NCI-H748 (cell line): ENCODE results near the gene PRRT1B.
A peak's percentile ranks its signal among the peaks of the same experiment; 100 is the strongest.

Experiments
- DNase-seq: peaks from one replicate; lab custom pipeline; 2025; ENCODE audit not compliant: unreplicated experiment; lab: John Stamatoyannopoulos, UW

Gene PRRT1B

GRCh38 chr9:131578731-131579504 lies 33.6 kb downstream of the PRRT1B start:
- DNase-seq: no peak

GRCh38 chr9:131579789-131580211 lies 34.5 kb downstream of the PRRT1B start:
- no peak for DNase-seq

GRCh38 chr9:131580358-131580757 lies 35.0 kb downstream of the PRRT1B start:
- no peak for DNase-seq

GRCh38 chr9:131582056-131582455 lies 36.7 kb downstream of the PRRT1B start:
- no peak for DNase-seq

GRCh38 chr9:131582466-131583336 lies 37.4 kb downstream of the PRRT1B start:
- no peak for DNase-seq

- DNase-seq: no peak
Measured at GRCh38 chr9:131583337-131583645, 38.0 kb downstream of the PRRT1B start.

GRCh38 chr9:131583836-131584555 lies 38.7 kb downstream of the PRRT1B start:
- no peak for DNase-seq

- DNase-seq: no peak
Measured at GRCh38 chr9:131584858-131585257, 39.5 kb downstream of the PRRT1B start.

GRCh38 chr9:131585375-131585774 lies 40.1 kb downstream of the PRRT1B start:
- no peak for DNase-seq

GRCh38 chr9:131587331-131587730 lies 42.0 kb downstream of the PRRT1B start:
- DNase-seq: no peak

- no peak for DNase-seq
Measured at GRCh38 chr9:131587906-131588305, 42.6 kb downstream of the PRRT1B start.

GRCh38 chr9:131588396-131588795 lies 43.1 kb downstream of the PRRT1B start:
- DNase-seq: no peak

- no peak for DNase-seq
Measured at GRCh38 chr9:131589124-131589711, 43.9 kb downstream of the PRRT1B start.

- DNase-seq: no peak
Measured at GRCh38 chr9:131589993-131590392, 44.7 kb downstream of the PRRT1B start.

- no peak for DNase-seq
Measured at GRCh38 chr9:131590449-131590848, 45.1 kb downstream of the PRRT1B start.

GRCh38 chr9:131590907-131591844 lies 45.9 kb downstream of the PRRT1B start:
- peak; percentile 75 for DNase-seq

- DNase-seq: no peak
Measured at GRCh38 chr9:131591845-131592208, 46.5 kb downstream of the PRRT1B start.

GRCh38 chr9:131593091-131593820 lies 47.9 kb downstream of the PRRT1B start:
- no peak for DNase-seq

- DNase-seq: no peak
Measured at GRCh38 chr9:131593936-131594665, 48.8 kb downstream of the PRRT1B start.
